Neural progenitor cell (in vitro differentiated cells): ENCODE measurements around the gene MMP28. TPM values are rescaled to one million over a fixed set of nuclear protein-coding genes. Genes with fewer than 3 reads are reported as not detected.

Experiments used
- DNase-seq: peaks from one replicate; pipeline ENCODE4 v3.0.0-alpha.2; 2016; ENCODE audit warnings: low spot score
- H2AFZ ChIP-seq: fragments of 200-600 bp; sonication (generic); replicated peaks from 2 replicates; pipeline ENCODE4 v1.6.1; 2016; ENCODE audit warnings: antibody characterized with exemption
- H3F3A ChIP-seq: fragments of 200-600 bp; sonication (generic); 2 replicates; pipeline ENCODE4 v1.6.1; 2016; ENCODE audit warnings: antibody characterized with exemption, low read depth
- H3K27ac ChIP-seq: fragments of 200-600 bp; sonication (generic); 2 replicates; pipeline ENCODE4 v1.5.1; 2016; ENCODE audit warnings: mild to moderate bottlenecking
- H3K27me3 ChIP-seq: fragments of 200-600 bp; sonication (generic); 2 replicates; pipeline ENCODE4 v1.6.1; 2016; ENCODE audit warnings: mild to moderate bottlenecking, moderate library complexity
- H3K36me3 ChIP-seq: fragments of 200-600 bp; sonication (generic); 2 replicates; pipeline ENCODE4 v1.5.1; 2016
- H3K4me1 ChIP-seq: fragments of 200-600 bp; sonication (generic); 2 replicates; pipeline ENCODE4 v1.6.1; 2016; ENCODE audit warnings: mixed run types
- H3K4me2 ChIP-seq: fragments of 200-600 bp; sonication (generic); 2 replicates; pipeline ENCODE4 v1.6.1; 2016
- H3K4me3 ChIP-seq: fragments of 200-600 bp; sonication (generic); 2 replicates; pipeline ENCODE4 v1.5.1; 2016
- H3K79me2 ChIP-seq: fragments of 200-600 bp; sonication (generic); 2 replicates; pipeline ENCODE4 v1.6.1; 2016; ENCODE audit warnings: low read depth
- H3K9ac ChIP-seq: fragments of 200-600 bp; sonication (generic); 2 replicates; pipeline ENCODE4 v1.6.1; 2016
- H3K9me3 ChIP-seq: fragments of 200-600 bp; sonication (generic); 2 replicates; pipeline ENCODE4 v1.5.1; 2016; ENCODE audit warnings: low read depth
- H4K20me1 ChIP-seq: fragments of 200-600 bp; sonication (generic); 2 replicates; pipeline ENCODE4 v1.6.1; 2016; ENCODE audit warnings: low read depth
- H3K27ac Mint-ChIP-seq: 3 replicates; pipeline ENCODE4 v1.8.0; 2021; ENCODE audit warnings: mixed read lengths
- H3K27me3 Mint-ChIP-seq: 2 replicates; pipeline ENCODE4 v1.8.0; 2022; ENCODE audit warnings: low read depth, mild to moderate bottlenecking, inconsistent platforms, moderate library complexity, mixed read lengths; ENCODE audit not compliant: insufficient read depth
- H3K36me3 Mint-ChIP-seq: 3 replicates; pipeline ENCODE4 v1.8.0; 2021; ENCODE audit warnings: mixed read lengths
- H3K4me1 Mint-ChIP-seq: 3 replicates; pipeline ENCODE4 v1.8.0; 2021; ENCODE audit warnings: mixed read lengths
- H3K4me3 Mint-ChIP-seq: 3 replicates; pipeline ENCODE4 v1.8.0; 2021; ENCODE audit warnings: mild to moderate bottlenecking, moderate library complexity, mixed read lengths
- H3K9me3 Mint-ChIP-seq: 3 replicates; pipeline ENCODE4 v1.8.0; 2020; ENCODE audit warnings: mixed read lengths
- EZH2 ChIP-seq: fragments of 200-600 bp; sonication (generic); IDR thresholded peaks from 2 replicates; pipeline ENCODE4 v1.6.1; 2017; ENCODE audit warnings: antibody characterized with exemption, mild to moderate bottlenecking, moderate library complexity
- EZH2phosphoT487 ChIP-seq: fragments of 200-600 bp; sonication (generic); IDR thresholded peaks from 2 replicates; pipeline ENCODE4 v1.6.1; 2017; ENCODE audit warnings: antibody characterized with exemption
- total RNA-seq: library from RNA; depleted of rRNA; stranded (reverse); fragments of >200 nt; gene quantifications from 2 replicates; pipeline ENCODE4 v1.2.3, GENCODE V29; 2015; ENCODE audit warnings: low replicate concordance
- TF ChIP-seq, protein P1 (sequence below): fragments of 200-600 bp; sonication (generic); IDR thresholded peaks from 2 replicates; pipeline ENCODE4 v1.5.1; 2017; ENCODE audit warnings: antibody characterized with exemption, mild to moderate bottlenecking

Gene MMP28
- total RNA-seq, 1 donor from 2014 or later: not detected

DNA sequence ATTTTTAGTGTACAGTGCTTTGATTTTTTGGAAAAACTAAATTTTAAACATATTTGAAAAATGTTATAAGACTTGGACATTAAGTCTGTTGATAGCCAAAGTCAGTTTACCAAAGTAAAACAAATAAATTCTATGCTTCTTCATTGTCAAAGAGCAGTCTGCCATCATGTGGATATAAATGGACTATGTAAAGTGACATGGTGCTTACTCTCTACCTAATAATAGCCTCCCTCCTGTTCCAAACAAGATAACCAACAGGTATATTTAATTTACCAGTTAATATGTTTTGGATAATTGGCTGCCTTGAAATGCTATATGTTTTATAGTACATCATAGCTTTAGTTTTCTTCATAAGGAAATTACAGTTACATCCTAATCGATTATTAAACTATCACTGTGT lies 29.8 kb upstream of the MMP28 start:
- Mint-ChIP-seq H3K4me1 (no peaks in the 10 kb centered on the region), H3K9me3 (no peaks in the 10 kb centered on the region), H3K4me3 (no peak overlapping the region), H3K27ac (no peak overlapping the region), H3K36me3 (peaks cover 47% of the 10 kb centered on the region), H3K27me3 (no peaks in the 10 kb centered on the region)
- no peak overlapping the region for H3K4me3 ChIP-seq
- H3K4me2 ChIP-seq: no peak overlapping the region
- no peak for DNase-seq
- H3K36me3 ChIP-seq: peaks cover 63% of the 10 kb centered on the region
- H3K9me3 ChIP-seq: no peaks in the 10 kb centered on the region
- H2AFZ ChIP-seq: no peak overlapping the region
- peaks cover 94% of the 10 kb centered on the region for H3K79me2 ChIP-seq
- H3K27me3 ChIP-seq: no peaks in the 10 kb centered on the region
- H3K9ac ChIP-seq: no peak overlapping the region
- H3K27ac ChIP-seq: no peak overlapping the region
- no peaks in the 10 kb centered on the region for H3K4me1 ChIP-seq
- H3F3A ChIP-seq: peaks cover 12% of the 10 kb centered on the region
- peaks cover 45% of the 10 kb centered on the region for H4K20me1 ChIP-seq
- no peak for TF ChIP-seq EZH2
- TF ChIP-seq, protein P1, sequence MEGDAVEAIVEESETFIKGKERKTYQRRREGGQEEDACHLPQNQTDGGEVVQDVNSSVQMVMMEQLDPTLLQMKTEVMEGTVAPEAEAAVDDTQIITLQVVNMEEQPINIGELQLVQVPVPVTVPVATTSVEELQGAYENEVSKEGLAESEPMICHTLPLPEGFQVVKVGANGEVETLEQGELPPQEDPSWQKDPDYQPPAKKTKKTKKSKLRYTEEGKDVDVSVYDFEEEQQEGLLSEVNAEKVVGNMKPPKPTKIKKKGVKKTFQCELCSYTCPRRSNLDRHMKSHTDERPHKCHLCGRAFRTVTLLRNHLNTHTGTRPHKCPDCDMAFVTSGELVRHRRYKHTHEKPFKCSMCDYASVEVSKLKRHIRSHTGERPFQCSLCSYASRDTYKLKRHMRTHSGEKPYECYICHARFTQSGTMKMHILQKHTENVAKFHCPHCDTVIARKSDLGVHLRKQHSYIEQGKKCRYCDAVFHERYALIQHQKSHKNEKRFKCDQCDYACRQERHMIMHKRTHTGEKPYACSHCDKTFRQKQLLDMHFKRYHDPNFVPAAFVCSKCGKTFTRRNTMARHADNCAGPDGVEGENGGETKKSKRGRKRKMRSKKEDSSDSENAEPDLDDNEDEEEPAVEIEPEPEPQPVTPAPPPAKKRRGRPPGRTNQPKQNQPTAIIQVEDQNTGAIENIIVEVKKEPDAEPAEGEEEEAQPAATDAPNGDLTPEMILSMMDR: no peak
- TF ChIP-seq EZH2phosphoT487: no peak

DNA sequence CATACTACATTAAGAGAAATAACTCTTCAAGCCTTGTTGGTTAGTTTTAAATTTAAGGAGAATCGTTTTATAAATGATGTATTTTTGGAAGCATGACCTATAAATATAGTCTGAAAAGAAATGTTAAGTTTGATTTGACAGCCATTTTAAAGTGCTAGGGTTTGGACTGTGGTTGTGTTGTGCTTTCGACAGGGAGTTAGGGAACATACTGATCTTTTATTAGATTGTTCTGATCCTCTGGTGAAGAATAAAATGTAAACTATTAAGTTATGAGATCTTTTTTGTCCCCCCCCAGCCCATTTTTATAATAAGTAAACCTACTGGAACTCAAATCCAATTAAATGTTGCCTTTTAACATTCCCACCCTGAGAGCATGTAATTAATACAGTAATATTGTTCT lies 25.9 kb upstream of the MMP28 start:
- H3K36me3 ChIP-seq: peaks cover 64% of the 10 kb centered on the region
- Mint-ChIP-seq H3K4me1 (no peaks in the 10 kb centered on the region), H3K36me3 (peaks cover 44% of the 10 kb centered on the region), H3K4me3 (no peak overlapping the region), H3K9me3 (no peaks in the 10 kb centered on the region), H3K27me3 (no peaks in the 10 kb centered on the region), H3K27ac (no peak overlapping the region)
- H3K9me3 ChIP-seq: no peaks in the 10 kb centered on the region
- no peaks in the 10 kb centered on the region for H3K27me3 ChIP-seq
- no peak overlapping the region for H3K9ac ChIP-seq
- TF ChIP-seq EZH2: no peak
- TF ChIP-seq, protein P1: no peak
- TF ChIP-seq EZH2phosphoT487: no peak
- no peak overlapping the region for H3K4me3 ChIP-seq
- peaks cover 80% of the 10 kb centered on the region for H4K20me1 ChIP-seq
- peaks cover 96% of the 10 kb centered on the region for H3K79me2 ChIP-seq
- no peak overlapping the region for H3K27ac ChIP-seq
- no peak overlapping the region for H2AFZ ChIP-seq
- no peaks in the 10 kb centered on the region for H3K4me1 ChIP-seq
- no peak overlapping the region for H3K4me2 ChIP-seq
- DNase-seq: no peak
- peaks cover 17% of the 10 kb centered on the region for H3F3A ChIP-seq

DNA sequence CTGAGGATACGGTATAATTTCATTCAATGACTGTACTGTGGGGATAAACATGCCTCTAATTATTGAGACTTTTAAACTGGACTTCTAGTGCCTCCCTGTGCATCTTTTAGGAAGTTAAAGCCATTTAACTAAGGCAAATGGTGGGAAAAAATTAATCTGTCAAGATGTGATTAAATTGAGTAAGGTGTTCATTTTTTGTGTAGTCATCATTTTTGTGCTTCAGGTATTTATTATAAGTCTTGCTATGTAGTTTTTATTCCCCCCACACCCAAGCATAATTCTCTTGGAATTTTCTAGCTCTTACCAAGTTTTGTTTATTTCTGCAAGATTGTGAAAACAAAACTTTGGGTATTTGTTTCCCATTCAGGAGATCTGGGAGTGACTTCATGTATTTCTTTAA lies 24.0 kb upstream of the MMP28 start:
- no peaks in the 10 kb centered on the region for H3K4me1 ChIP-seq
- no peak overlapping the region for H3K4me3 ChIP-seq
- H3F3A ChIP-seq: peaks cover 17% of the 10 kb centered on the region
- H3K9me3 ChIP-seq: no peaks in the 10 kb centered on the region
- no peak overlapping the region for H3K27ac ChIP-seq
- no peak for DNase-seq
- no peaks in the 10 kb centered on the region for H3K27me3 Mint-ChIP-seq
- H2AFZ ChIP-seq: no peak overlapping the region
- TF ChIP-seq EZH2 (no peak), EZH2phosphoT487 (no peak)
- TF ChIP-seq, protein P1: no peak
- no peaks in the 10 kb centered on the region for H3K9me3 Mint-ChIP-seq
- peaks cover 96% of the 10 kb centered on the region for H3K79me2 ChIP-seq
- H3K36me3 Mint-ChIP-seq: peaks cover 41% of the 10 kb centered on the region
- H3K9ac ChIP-seq: no peak overlapping the region
- H3K4me3 Mint-ChIP-seq: no peak overlapping the region
- peaks cover 50% of the 10 kb centered on the region for H3K36me3 ChIP-seq
- peaks cover 93% of the 10 kb centered on the region for H4K20me1 ChIP-seq
- H3K4me2 ChIP-seq: no peak overlapping the region
- H3K4me1 Mint-ChIP-seq: peaks cover 6% of the 10 kb centered on the region
- no peak overlapping the region for H3K27ac Mint-ChIP-seq
- H3K27me3 ChIP-seq: no peaks in the 10 kb centered on the region
